ENCODE results near the gene HIVEP3.

HIVEP3 gene

GRCh38 chr1:41467673-41468072 is 451.0 kb downstream of the HIVEP3 start:
- H3K4me1 Mint-ChIP-seq: no peaks in the 10 kb centered on the region

DNA sequence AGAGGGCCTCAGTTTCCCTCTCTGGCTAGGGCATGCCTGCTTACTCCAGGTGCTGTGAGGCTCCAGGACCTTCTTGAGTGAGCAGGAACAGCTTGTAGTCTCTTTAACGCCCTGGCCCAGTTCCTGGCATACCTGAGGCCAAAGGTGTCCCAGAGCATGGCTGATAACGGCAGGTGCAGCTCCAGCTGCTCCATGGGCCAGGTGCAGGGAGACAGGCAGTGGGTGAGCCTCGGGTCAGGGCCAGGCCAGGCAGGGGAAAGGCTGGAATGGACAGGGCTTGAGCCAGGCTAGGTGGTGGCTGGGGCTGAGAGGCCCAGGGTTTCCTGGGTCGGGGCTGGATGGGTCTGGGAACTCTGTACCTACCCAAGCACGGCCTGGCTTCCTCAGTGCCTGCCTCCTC is 452.6 kb downstream of the HIVEP3 start:
- no peak for DNase-seq (ENCODE audit: low spot score in 2 of 2)
- no peak for ATAC-seq

More at GRCh38 chr1:41467673-41468072, 451.0 kb downstream of the HIVEP3 start:
- DNase-seq (ENCODE audit: low spot score in 2 of 2) (no peak), ATAC-seq (no peak)
- H3K4me3 Mint-ChIP-seq: no peak overlapping the region
- H3K36me3 Mint-ChIP-seq: no peaks in the 10 kb centered on the region
- H3K9me3 Mint-ChIP-seq: no peaks in the 10 kb centered on the region
- no peak overlapping the region for H3K27ac Mint-ChIP-seq

DNA sequence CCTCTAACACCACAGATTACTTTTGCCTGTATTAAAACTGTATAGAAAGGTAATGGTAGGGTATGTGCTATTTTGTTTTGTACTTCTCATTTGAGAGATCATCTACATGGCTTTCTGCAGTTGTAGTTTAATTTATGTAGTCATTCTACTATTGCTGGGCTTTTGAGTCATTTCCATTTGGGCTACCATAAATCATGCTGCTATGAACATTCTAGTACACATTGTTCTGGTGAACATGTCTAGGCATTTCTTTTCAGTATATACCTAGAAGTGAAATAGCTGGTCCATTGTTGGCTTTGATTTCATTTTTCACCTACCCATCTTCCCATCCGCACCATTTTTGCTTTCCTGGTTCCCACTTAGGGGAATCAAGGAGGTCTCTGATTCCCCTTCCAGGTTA is 453.0 kb downstream of the HIVEP3 start:
- Mint-ChIP-seq H3K27ac (no peak overlapping the region), H3K4me3 (no peak overlapping the region), H3K9me3 (no peaks in the 10 kb centered on the region), H3K36me3 (no peaks in the 10 kb centered on the region), H3K4me1 (no peaks in the 10 kb centered on the region)
- ATAC-seq (no peak), DNase-seq (ENCODE audit: low spot score in 2 of 2) (no peak)

More for the DNA sequence above, 452.6 kb downstream of the HIVEP3 start:
- H3K9me3 Mint-ChIP-seq: no peaks in the 10 kb centered on the region
- H3K4me3 Mint-ChIP-seq: no peak overlapping the region
- H3K36me3 Mint-ChIP-seq: no peaks in the 10 kb centered on the region
- no peak overlapping the region for H3K27ac Mint-ChIP-seq
- no peaks in the 10 kb centered on the region for H3K4me1 Mint-ChIP-seq

DNA sequence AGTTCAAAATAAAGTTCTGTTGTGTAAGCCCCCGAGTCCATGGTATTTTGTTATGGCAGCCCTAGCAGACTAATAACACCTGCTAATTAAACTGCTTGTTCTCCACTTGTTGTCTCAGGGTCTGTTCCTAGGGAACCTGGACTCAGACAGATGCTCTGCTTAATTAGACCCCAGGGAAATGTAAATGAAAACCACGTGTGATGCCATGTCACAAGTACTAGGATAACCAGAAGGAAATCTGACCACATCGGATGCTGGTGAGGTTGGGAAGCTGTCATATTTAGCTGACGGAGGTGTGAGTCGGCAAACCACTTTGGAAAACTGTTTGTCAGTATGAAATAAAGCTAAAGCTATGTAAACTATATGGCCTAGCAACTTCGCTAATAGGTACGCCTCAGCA is 453.8 kb downstream of the HIVEP3 start:
- ATAC-seq: no peak
- Mint-ChIP-seq H3K9me3 (no peaks in the 10 kb centered on the region), H3K4me1 (no peaks in the 10 kb centered on the region), H3K27ac (no peak overlapping the region), H3K4me3 (no peak overlapping the region), H3K36me3 (no peaks in the 10 kb centered on the region)
- DNase-seq (ENCODE audit: low spot score in 2 of 2): no peak

- Mint-ChIP-seq H3K36me3 (no peaks in the 10 kb centered on the region), H3K27ac (no peak overlapping the region), H3K9me3 (no peaks in the 10 kb centered on the region), H3K4me1 (no peaks in the 10 kb centered on the region), H3K4me3 (no peak overlapping the region)
- no peak for ATAC-seq
- no peak for DNase-seq (ENCODE audit: low spot score in 2 of 2)
Observed at GRCh38 chr1:41463516-41463915, 455.2 kb downstream of the HIVEP3 start.

GRCh38 chr1:41462680-41463004 is 456.1 kb downstream of the HIVEP3 start:
- Mint-ChIP-seq H3K9me3 (no peaks in the 10 kb centered on the region), H3K4me1 (no peaks in the 10 kb centered on the region), H3K36me3 (no peaks in the 10 kb centered on the region), H3K27ac (no peak overlapping the region), H3K4me3 (no peak overlapping the region)
- ATAC-seq (no peak), DNase-seq (ENCODE audit: low spot score in 2 of 2) (no peak)

GRCh38 chr1:41461790-41462679 is 456.7 kb downstream of the HIVEP3 start:
- no peaks in the 10 kb centered on the region for H3K36me3 Mint-ChIP-seq
- no peaks in the 10 kb centered on the region for H3K4me1 Mint-ChIP-seq
- H3K9me3 Mint-ChIP-seq: no peaks in the 10 kb centered on the region
- DNase-seq (ENCODE audit: low spot score in 2 of 2): no peak
- ATAC-seq: no peak
- no peak overlapping the region for H3K27ac Mint-ChIP-seq
- H3K4me3 Mint-ChIP-seq: no peak overlapping the region

DNA sequence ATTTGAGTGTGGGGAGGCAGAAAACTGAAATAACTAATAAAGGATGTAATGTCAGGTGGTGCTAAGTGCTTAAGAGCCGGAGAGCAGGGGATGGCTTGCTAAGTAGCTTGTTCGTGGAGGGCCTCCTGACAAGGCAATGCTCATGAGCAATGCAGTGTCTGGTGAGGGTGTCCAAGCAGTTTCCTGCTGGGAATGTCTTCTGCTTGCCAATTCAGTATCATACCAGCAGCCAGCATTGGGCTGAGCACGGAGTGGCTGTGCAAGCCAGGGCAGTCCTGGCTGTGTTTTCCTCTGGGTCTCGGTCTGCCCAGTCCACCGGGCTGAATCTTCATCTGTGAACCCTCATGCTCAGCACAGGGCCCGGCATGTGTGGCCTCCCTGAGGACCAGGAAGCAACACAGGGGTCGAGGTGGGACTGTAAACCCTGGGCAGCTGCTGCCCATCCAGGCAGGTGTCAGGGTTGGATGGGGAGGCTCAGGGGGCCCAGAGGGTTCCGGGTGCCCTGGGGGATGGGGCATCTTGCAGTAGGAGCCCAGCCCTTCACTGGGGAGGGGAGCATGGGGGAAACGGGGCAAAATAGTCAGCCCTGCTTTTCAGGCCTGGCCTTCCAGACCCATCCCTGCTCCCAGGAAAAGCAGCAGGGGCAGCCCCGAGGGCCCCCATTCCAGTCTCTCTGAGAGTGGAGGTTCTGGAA is 461.7 kb downstream of the HIVEP3 start:
- Mint-ChIP-seq H3K27ac (no peak overlapping the region), H3K4me3 (no peak overlapping the region), H3K9me3 (no peaks in the 10 kb centered on the region), H3K4me1 (no peaks in the 10 kb centered on the region), H3K36me3 (no peaks in the 10 kb centered on the region)
- ATAC-seq (no peak), DNase-seq (ENCODE audit: low spot score in 2 of 2) (no peak)
